HepG2 (cell line): ENCODE results near the gene TSPAN18. TPM values are rescaled to one million over a fixed set of nuclear protein-coding genes. Genes with fewer than 3 reads are reported as not detected.

ENCODE experiments used
- ATAC-seq: fragments of 200-7000 bp; cut with Tn5 transposase; 3 replicates; pipeline ENCODE4 v1.9.1; 2020; ENCODE audit warnings: mild to moderate bottlenecking, moderate library complexity
- BruUV-seq: library from RNA; stranded (reverse); fragments of 400-500 nt; replicated peaks from 2 replicates; lab custom pipeline; 2021; lab: Mats Ljungman, UMichigan
- CTCF ChIA-PET: fragments of 300-600 bp; formaldehyde crosslinking; extraction: SDS; loops from one replicate; lab custom pipeline; 2021; ENCODE audit warnings: low total read pairs, inconsistent platforms, low intra/inter-chr PET ratio; lab: Yijun Ruan, JAX
- POLR2A ChIA-PET: fragments of 350-600 bp; sonication (Branson Sonifier 250); formaldehyde crosslinking; loops from one replicate; lab custom pipeline; 2020; ENCODE audit warnings: antibody characterized with exemption, inconsistent platforms; lab: Yijun Ruan, JAX
- DNase-seq: peaks from one replicate; pipeline ENCODE4 v3.0.0-alpha.2; 2015; ENCODE audit warnings: low spot score
- FAIRE-seq: peaks from 3 replicates; lab custom pipeline; 2011; peaks lifted over from hg19 to GRCh38; lab: Jason Lieb, UNC
- H2AFZ ChIP-seq: one replicate; pipeline ENCODE4 v1.6.1; 2011; ENCODE audit warnings: low read length, inconsistent platforms
- H3K27ac ChIP-seq: fragments of 300-600 bp; 3 replicates; pipeline ENCODE4 v1.8.0; 2011; ENCODE audit warnings: mixed run types, mild to moderate bottlenecking, mixed read lengths, low read length, inconsistent platforms; ENCODE audit not compliant: insufficient read depth; ENCODE audit errors: extremely low read length
- H3K27me3 ChIP-seq, 2 experiments: fragments of 200-600 bp in 1 of 2; 2 replicates in 1 of 2; 3 replicates in 1 of 2; pipeline versions ENCODE4 v1.6.0 to v1.8.0; 2011; ENCODE audit warnings: low read length in 2 of 2, mild to moderate bottlenecking in 2 of 2, moderate library complexity in 2 of 2, inconsistent platforms in 1 of 2; ENCODE audit not compliant: insufficient read depth in 2 of 2, control insufficient read depth in 1 of 2
- H3K36me3 ChIP-seq, 2 experiments: fragments of 200-600 bp in 1 of 2; replicated peaks in 1 of 2; 2 replicates in 1 of 2; 3 replicates in 1 of 2; pipeline versions ENCODE4 v1.5.1 to v1.8.0; 2011; ENCODE audit warnings: low read length in 2 of 2, inconsistent platforms in 1 of 2; ENCODE audit not compliant: insufficient read depth in 2 of 2, control insufficient read depth in 1 of 2
- H3K4me1 ChIP-seq: 2 replicates; pipeline ENCODE4 v1.5.1; 2012; ENCODE audit warnings: low read length, inconsistent platforms; ENCODE audit not compliant: insufficient read depth
- H3K4me2 ChIP-seq: 2 replicates; pipeline ENCODE4 v1.6.0; 2011; ENCODE audit warnings: low read depth, low read length, inconsistent platforms
- H3K4me3 ChIP-seq, 3 experiments: fragments of 200-600 bp in 1 of 3; sonication (generic), shearing (Covaris generic) in 1 of 3; replicated peaks in 1 of 3; 2 replicates each; pipeline ENCODE4 v1.5.1; 2011 to 2016; ENCODE audit warnings: low read length in 3 of 3, inconsistent platforms in 2 of 3, low read depth in 2 of 3, mild to moderate bottlenecking in 2 of 3, control low read depth in 1 of 3, mixed read lengths in 1 of 3; ENCODE audit not compliant: insufficient read depth in 1 of 3
- H3K79me2 ChIP-seq: one replicate; pipeline ENCODE4 v1.6.1; 2011; ENCODE audit warnings: low read length, inconsistent platforms; ENCODE audit not compliant: insufficient read depth
- H3K9ac ChIP-seq: 2 replicates; pipeline ENCODE4 v1.6.0; 2011; ENCODE audit warnings: mild to moderate bottlenecking, low read depth, low read length, inconsistent platforms; ENCODE audit not compliant: insufficient read depth
- H3K9me3 ChIP-seq: 2 replicates; pipeline ENCODE4 v1.5.1; 2012; ENCODE audit warnings: mild to moderate bottlenecking, low read length
- H4K20me1 ChIP-seq: 2 replicates; pipeline ENCODE4 v1.6.0; 2011; ENCODE audit warnings: inconsistent platforms, mild to moderate bottlenecking, low read length, moderate library complexity; ENCODE audit not compliant: insufficient read depth
- ELF3 ChIP-seq: IDR thresholded peaks from 2 replicates; pipeline ENCODE4 v1.6.1; 2016; ENCODE audit warnings: missing genetic modification reagents, missing compliant biosample characterization
- FLYWCH1 ChIP-seq: sonication (generic); formaldehyde crosslinking; IDR thresholded peaks from 2 replicates; pipeline ENCODE4 v1.8.1; 2023; ENCODE audit warnings: mild to moderate bottlenecking, missing genetic modification reagents
- KAT7 ChIP-seq: IDR thresholded peaks from 2 replicates; pipeline ENCODE4 v1.6.1; 2018; ENCODE audit warnings: borderline replicate concordance, missing compliant biosample characterization
- MTA3 ChIP-seq: sonication (generic); formaldehyde crosslinking; IDR thresholded peaks from 2 replicates; pipeline ENCODE4 v1.4.0; 2020; ENCODE audit warnings: missing genetic modification reagents
- SMAD1 ChIP-seq: sonication (generic); formaldehyde crosslinking; IDR thresholded peaks from 2 replicates; pipeline ENCODE4 v1.4.0; 2020; ENCODE audit warnings: missing genetic modification reagents, low read depth, mild to moderate bottlenecking, borderline replicate concordance
- SMARCE1 ChIP-seq: fragments of 450-650 bp; IDR thresholded peaks from 2 replicates; pipeline ENCODE4 v1.6.1; 2017; ENCODE audit warnings: borderline replicate concordance
- ZNF44 ChIP-seq: sonication (generic); formaldehyde crosslinking; IDR thresholded peaks from 2 replicates; pipeline ENCODE4 v1.5.1; 2020; ENCODE audit warnings: mild to moderate bottlenecking, missing genetic modification reagents
- WGBS: methylation state at CpG from one replicate; pipeline ENCODE4 v1.1.6; 2017; ENCODE audit warnings: low lambda C conversion rate; 5-methylcytosine and 5-hydroxymethylcytosine counted together
- in situ Hi-C: cut with HindIII; loops from 2 replicates; pipeline ENCODE4 v1.10.0; 2017; ENCODE audit warnings: low pct_unique_long_range_greater_than_20kb; ENCODE audit not compliant: extremely low pct_ligation_motif_present
- intact Hi-C: fragments of 100-400 bp; cut with micrococcal nuclease; formaldehyde crosslinking; loops from one replicate; pipeline ENCODE4 v1.10.0; 2022; ENCODE audit not compliant: unreplicated experiment
- polyA plus RNA-seq, 8 experiments: library from polyadenylated mRNA; depleted of rRNA in 3 of 8; stranded (reverse) in 7 of 8; unstranded in 1 of 8; fragments of >200 nt; fragmentation: Illumina TruSeq in 4 of 8; extraction: Trizol in 4 of 8; gene quantifications; 2 replicates each; pipeline versions ENCODE4 v1.2.1 to v1.2.3, GENCODE V29; 2011 to 2016; ENCODE audit warnings: low read depth in 4 of 8, missing spikeins in 1 of 8, mixed read lengths in 1 of 8; ENCODE audit not compliant: insufficient read depth in 1 of 8
- total RNA-seq, 5 experiments: library from RNA; depleted of rRNA; stranded (reverse); fragments of >200 nt; fragmentation: Illumina TruSeq; extraction: Trizol; gene quantifications; 2 replicates each; pipeline ENCODE4 v1.2.3, GENCODE V29; 2016; ENCODE audit warnings: low read depth in 1 of 5

Gene TSPAN18
- total and polyA plus RNA-seq, 2 of the 13 experiments (the other 11 are each of a cell fraction or from before 2014, with no cell fraction given) = not detected

DNA sequence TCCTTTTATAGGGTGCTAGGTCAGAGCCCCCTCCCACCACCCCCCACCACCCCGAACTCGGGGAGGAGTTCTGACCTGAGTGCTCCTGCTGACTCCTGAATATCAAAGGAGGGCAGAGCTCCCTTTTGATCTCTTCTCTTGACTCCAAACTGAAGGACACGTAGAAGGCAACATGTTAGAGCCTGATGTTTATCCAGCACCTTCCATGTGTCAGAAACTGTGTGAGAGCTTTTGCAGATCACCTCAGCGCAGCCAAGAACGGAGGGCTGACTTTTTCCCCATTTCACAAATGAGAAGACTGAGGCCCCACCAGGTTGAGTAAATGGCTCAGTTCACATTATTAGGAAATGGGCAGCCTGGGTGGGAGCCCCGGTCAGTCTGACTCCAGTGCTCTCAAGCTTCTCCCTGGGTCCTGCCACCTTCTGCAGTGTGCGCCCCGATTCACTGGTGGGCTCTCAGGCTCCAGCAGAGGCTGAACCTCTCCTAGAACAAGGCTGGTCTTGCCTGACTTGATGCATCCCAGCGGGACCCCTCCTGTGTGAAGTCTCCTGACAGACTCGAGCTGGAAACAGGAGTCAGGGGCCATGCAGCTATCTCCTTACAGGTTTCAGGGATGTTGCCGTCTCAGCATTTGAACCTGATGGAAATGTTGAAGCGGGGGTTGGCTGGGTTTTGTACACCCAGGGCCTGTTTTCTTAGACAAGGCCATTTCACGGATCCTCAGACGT is 98.5 kb downstream of the TSPAN18 start:
- 13% methylated on average over 7 of the region's 14 CpGs for WGBS
- Histone ChIP-seq H3K27me3 (peaks cover 0 to 4% of the 10 kb centered on the region in 2 experiments; a peak in 1 of 5 replicates), H3K4me3 (no peak overlapping the region), H4K20me1 (no peaks in the 10 kb centered on the region), H3K9ac (no peak overlapping the region), H3K27ac (no peak overlapping the region), H3K9me3 (no peaks in the 10 kb centered on the region), H3K79me2 (no peaks in the 10 kb centered on the region), H3K4me2 (no peak overlapping the region), H2AFZ (no peak overlapping the region), H3K36me3 (no peaks in the 10 kb centered on the region), H3K4me1 (no peaks in the 10 kb centered on the region)
- DNase-seq (no peak), ATAC-seq (no peak), FAIRE-seq (no peak)
- in situ Hi-C loops (no loop called here), intact Hi-C loops (no loop called here)
- ChIA-PET POLR2A (no interaction called here), CTCF (no interaction called here)
- TF ChIP-seq ELF3 (CRISPR knock-in tag) (no peak), SMAD1 (CRISPR knock-in tag) (no peak), KAT7 (no peak), SMARCE1 (no peak), FLYWCH1 (CRISPR knock-in tag) (no peak)
- BruUV-seq = no TSS peak

DNA sequence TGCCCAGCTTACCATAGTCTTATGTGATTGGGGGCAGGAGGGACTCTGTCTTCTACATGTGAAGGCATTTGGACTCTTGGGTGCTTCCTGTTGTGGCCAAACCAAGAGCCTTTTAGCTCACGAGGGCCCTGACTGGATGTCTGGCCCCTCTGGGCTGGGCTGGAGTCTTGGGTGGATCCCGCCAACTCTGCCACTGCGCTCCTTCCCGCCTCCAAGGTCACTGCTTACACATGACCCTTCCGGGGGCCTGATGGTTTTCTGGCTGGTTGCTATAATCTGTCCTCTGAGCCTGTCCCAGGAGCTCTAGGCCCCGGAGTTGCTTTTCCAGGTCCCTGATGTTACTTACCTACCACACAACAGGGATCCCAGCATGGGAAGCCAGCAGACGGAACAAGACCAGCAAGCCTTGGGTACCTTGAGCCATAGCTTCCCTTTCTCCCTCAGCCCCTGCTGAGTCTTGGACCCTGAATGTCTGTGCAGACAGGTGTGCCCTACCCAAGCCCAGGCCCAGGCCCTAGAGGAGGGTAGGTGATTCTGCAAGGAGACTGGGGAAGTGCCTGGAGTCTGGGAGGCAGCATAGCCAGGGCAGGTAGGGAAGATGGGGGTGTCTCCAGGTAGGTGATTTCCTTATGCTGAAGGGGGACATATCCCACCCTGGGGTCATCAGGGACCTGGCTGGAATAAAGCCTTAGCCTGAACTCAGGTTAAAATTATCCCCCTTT is 100.3 kb downstream of the TSPAN18 start:
- no peak overlapping the region for H2AFZ ChIP-seq
- H3K9me3 ChIP-seq = no peaks in the 10 kb centered on the region
- no peaks in the 10 kb centered on the region for H4K20me1 ChIP-seq
- in situ Hi-C loops (no loop called here), intact Hi-C loops (no loop called here)
- H3K4me3 ChIP-seq = no peak overlapping the region
- H3K4me2 ChIP-seq = no peak overlapping the region
- CTCF ChIA-PET = no interaction called here
- BruUV-seq = no TSS peak
- H3K27ac ChIP-seq = no peak overlapping the region
- ATAC-seq = no peak
- H3K79me2 ChIP-seq = no peaks in the 10 kb centered on the region
- no peaks in the 10 kb centered on the region for H3K4me1 ChIP-seq
- no peak for DNase-seq
- POLR2A ChIA-PET = no interaction called here
- no peak for FAIRE-seq
- H3K27me3 ChIP-seq = peaks cover 0 to 4% of the 10 kb centered on the region in 2 experiments; a peak in 1 of 5 replicates
- H3K9ac ChIP-seq = no peak overlapping the region
- TF ChIP-seq MTA3 (CRISPR knock-in tag) = no peak
- TF ChIP-seq ZNF44 (CRISPR knock-in tag) = no peak
- 40% methylated on average over 3 of the region's 7 CpGs for WGBS
- H3K36me3 ChIP-seq = no peaks in the 10 kb centered on the region
